Testis (tissue), 2 donors: ENCODE data around the gene FRMD5.

Source experiments
- POLR2A ChIP-seq: fragments of 450-650 bp; IDR thresholded peaks from one replicate; pipeline ENCODE4 v1.6.1; 2017; ENCODE audit warnings: antibody characterized with exemption, mild to moderate bottlenecking, moderate library complexity
- TF ChIP-seq, protein P1 (sequence below), 3 experiments: fragments of 450-650 bp in 2 of 3; fragments of 200-600 bp in 1 of 3; sonication (generic) in 1 of 3; IDR thresholded peaks; one replicate each; pipeline ENCODE4 v1.5.1; 2016 to 2019; ENCODE audit warnings: antibody characterized with exemption in 3 of 3, mild to moderate bottlenecking in 2 of 3, moderate library complexity in 1 of 3

DNA sequence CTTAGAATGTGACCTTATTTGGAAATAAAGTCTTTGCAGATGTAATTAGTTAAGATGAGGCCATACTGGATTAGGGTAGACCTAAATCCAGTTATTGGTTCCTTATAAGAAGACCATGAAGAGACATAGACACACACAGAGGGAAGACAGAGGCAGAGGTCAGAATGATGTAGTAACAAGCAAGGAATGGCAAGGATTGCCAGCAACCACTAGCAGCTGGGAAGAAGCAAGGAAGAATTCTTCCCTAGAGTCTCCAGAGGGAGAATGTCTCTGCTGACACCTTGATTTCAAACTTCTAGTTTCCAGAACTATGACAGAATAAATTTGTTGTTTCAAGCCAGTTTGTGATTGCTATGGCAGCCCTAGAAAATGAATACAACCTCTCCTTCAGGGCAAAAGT is 251.6 kb downstream of the FRMD5 start:
- TF ChIP-seq POLR2A: no peak
- TF ChIP-seq, protein P1, sequence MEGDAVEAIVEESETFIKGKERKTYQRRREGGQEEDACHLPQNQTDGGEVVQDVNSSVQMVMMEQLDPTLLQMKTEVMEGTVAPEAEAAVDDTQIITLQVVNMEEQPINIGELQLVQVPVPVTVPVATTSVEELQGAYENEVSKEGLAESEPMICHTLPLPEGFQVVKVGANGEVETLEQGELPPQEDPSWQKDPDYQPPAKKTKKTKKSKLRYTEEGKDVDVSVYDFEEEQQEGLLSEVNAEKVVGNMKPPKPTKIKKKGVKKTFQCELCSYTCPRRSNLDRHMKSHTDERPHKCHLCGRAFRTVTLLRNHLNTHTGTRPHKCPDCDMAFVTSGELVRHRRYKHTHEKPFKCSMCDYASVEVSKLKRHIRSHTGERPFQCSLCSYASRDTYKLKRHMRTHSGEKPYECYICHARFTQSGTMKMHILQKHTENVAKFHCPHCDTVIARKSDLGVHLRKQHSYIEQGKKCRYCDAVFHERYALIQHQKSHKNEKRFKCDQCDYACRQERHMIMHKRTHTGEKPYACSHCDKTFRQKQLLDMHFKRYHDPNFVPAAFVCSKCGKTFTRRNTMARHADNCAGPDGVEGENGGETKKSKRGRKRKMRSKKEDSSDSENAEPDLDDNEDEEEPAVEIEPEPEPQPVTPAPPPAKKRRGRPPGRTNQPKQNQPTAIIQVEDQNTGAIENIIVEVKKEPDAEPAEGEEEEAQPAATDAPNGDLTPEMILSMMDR (IDR thresholded peaks at IDR 0.05): no peak
